ENCODE data around the gene KCTD8.

GRCh38 chr4:44351069-44351468 lies 97.5 kb downstream of the KCTD8 start:
- TF ChIP-seq CTCF (IDR thresholded peaks at IDR 0.05) (no peak), POLR2A (IDR thresholded peaks at IDR 0.05) (no peak)
